Measurements from ENCODE around the gene CD1E.
"Not testable (repeated sequence)": the region's sequence is repeated elsewhere in the genome, so short reads cannot be mapped to it uniquely, and the experiment has no call there.

The CD1E gene

GRCh38 chr1:158371188-158371953 is 17.7 kb downstream of the CD1E start:
- Histone ChIP-seq H3K79me1 (ENCODE audit: low read depth, low read length) (no peaks in the 10 kb centered on the region), H3K27me3 (ENCODE audit: control insufficient read depth in 3 of 3, insufficient read depth in 3 of 3, low read depth in 1 of 3, low read length in 3 of 3) (no peaks in the 10 kb centered on the region), H4K8ac (ENCODE audit: low read depth, low read length) (no peak overlapping the region), H3K18ac (ENCODE audit: low read length) (no peak overlapping the region), H3K36me3 (replicated peaks in 1 of 2; ENCODE audit: control insufficient read depth in 2 of 2, insufficient read depth in 2 of 2, low read length in 2 of 2) (no peaks in the 10 kb centered on the region), H3K9ac (ENCODE audit: low read depth, low read length, poor library complexity) (no peak overlapping the region), H3K27ac (replicated peaks; ENCODE audit: low read length) (no peak overlapping the region), H4K91ac (ENCODE audit: low read depth, low read length, poor library complexity) (no peak overlapping the region), H2BK5ac (ENCODE audit: low read length) (no peak overlapping the region), H2AK5ac (ENCODE audit: low read depth, low read length) (no peak overlapping the region), H2BK15ac (ENCODE audit: low read length) (no peak overlapping the region), H3K14ac (ENCODE audit: low read length) (no peak overlapping the region), H3K4me3 (ENCODE audit: low read length in 2 of 2) (no peak overlapping the region), H3K4me2 (ENCODE audit: insufficient read depth, low read length, poor library complexity, severe bottlenecking) (no peak overlapping the region), H2BK120ac (ENCODE audit: low read depth, low read length) (no peak overlapping the region), H3K9me3 (replicated peaks in 1 of 2; ENCODE audit: control insufficient read depth in 2 of 2, insufficient read depth in 1 of 2, low read depth in 1 of 2, low read length in 2 of 2) (peaks cover 0 to 4% of the 10 kb centered on the region in 2 donors), H2BK12ac (ENCODE audit: low read length) (no peak overlapping the region), H2AFZ (ENCODE audit: low read length) (no peak overlapping the region), H3K23ac (ENCODE audit: low read depth, low read length, poor library complexity) (no peak overlapping the region), H3K4me1 (ENCODE audit: control insufficient read depth in 2 of 2, insufficient read depth in 1 of 2, low read depth in 1 of 2, low read length in 2 of 2) (no peaks in the 10 kb centered on the region), H3K4ac (ENCODE audit: low read length) (no peak overlapping the region)
- DNase-seq (ENCODE audit: low spot score): no peak
- no CpG with 5 or more reads among the region's 6 CpGs for WGBS, 2 donors (ENCODE audit: extremely low coverage in 2 of 2, insufficient read length in 2 of 2, insufficient replicate concordance in 1 of 2)

DNA sequence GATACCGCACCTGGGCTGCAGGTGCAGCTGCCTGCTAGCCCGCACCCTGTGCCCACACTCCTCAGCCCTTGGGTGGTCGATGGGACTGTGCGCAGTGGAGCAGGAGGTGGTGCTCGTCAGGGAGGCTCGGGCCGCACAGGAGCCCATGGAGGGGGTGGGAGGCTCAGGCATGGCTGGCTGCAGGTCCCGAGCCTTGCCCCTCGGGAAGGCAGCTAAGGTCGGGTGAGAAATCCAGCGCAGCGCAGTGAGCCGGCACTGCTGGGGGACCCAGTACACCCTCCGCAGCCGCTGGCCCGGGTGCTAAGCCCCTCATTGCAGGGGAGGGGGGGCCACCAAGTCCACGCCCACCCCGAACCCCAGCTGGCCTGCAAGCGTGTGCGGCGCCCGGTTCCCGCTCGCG is 20.4 kb downstream of the CD1E start:
- not testable (repeated sequence) for H3K4ac ChIP-seq (ENCODE audit: low read length); DNase-seq (ENCODE audit: low spot score); H3K36me3 ChIP-seq (replicated peaks in 1 of 2; ENCODE audit: control insufficient read depth in 2 of 2, insufficient read depth in 2 of 2, low read length in 2 of 2); H3K14ac ChIP-seq (ENCODE audit: low read length); H2BK15ac ChIP-seq (ENCODE audit: low read length); H3K4me3 ChIP-seq (ENCODE audit: low read length in 2 of 2); H2BK5ac ChIP-seq (ENCODE audit: low read length); H2AFZ ChIP-seq (ENCODE audit: low read length); H3K27ac ChIP-seq (replicated peaks; ENCODE audit: low read length); H3K4me1 ChIP-seq (ENCODE audit: control insufficient read depth in 2 of 2, insufficient read depth in 1 of 2, low read depth in 1 of 2, low read length in 2 of 2); H2BK12ac ChIP-seq (ENCODE audit: low read length); H3K79me1 ChIP-seq (ENCODE audit: low read depth, low read length); H2BK120ac ChIP-seq (ENCODE audit: low read depth, low read length); H3K9me3 ChIP-seq (replicated peaks in 1 of 2; ENCODE audit: control insufficient read depth in 2 of 2, insufficient read depth in 1 of 2, low read depth in 1 of 2, low read length in 2 of 2); H3K4me2 ChIP-seq (ENCODE audit: insufficient read depth, low read length, poor library complexity, severe bottlenecking); H3K23ac ChIP-seq (ENCODE audit: low read depth, low read length, poor library complexity); H2AK5ac ChIP-seq (ENCODE audit: low read depth, low read length); H4K8ac ChIP-seq (ENCODE audit: low read depth, low read length); H3K9ac ChIP-seq (ENCODE audit: low read depth, low read length, poor library complexity); H4K91ac ChIP-seq (ENCODE audit: low read depth, low read length, poor library complexity); H3K18ac ChIP-seq (ENCODE audit: low read length); H3K27me3 ChIP-seq (ENCODE audit: control insufficient read depth in 3 of 3, insufficient read depth in 3 of 3, low read depth in 1 of 3, low read length in 3 of 3)
- WGBS, 2 donors (ENCODE audit: extremely low coverage in 2 of 2, insufficient read length in 2 of 2, insufficient replicate concordance in 1 of 2): no CpG with 5 or more reads among the region's 25 CpGs

DNA sequence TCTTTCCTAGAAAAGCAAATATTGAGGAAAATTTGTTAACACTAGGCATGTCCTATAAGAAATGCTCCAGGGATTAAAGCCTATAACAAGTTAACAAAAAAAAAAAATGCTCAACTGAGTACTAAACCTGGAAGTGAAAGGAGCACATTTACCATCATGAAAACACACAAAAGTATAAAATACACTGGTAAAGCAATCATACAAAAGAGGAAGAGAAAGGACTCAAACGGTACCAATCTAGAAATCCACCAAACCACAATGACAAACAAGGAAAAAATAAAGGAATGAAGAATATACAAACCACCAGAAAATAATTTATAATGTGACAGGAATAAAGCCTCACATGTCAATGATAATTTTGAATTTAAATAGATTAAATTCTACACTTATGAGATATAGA is 21.2 kb downstream of the CD1E start:
- no peak overlapping the region for H3K4ac ChIP-seq (ENCODE audit: low read length)
- no peak overlapping the region for H4K8ac ChIP-seq (ENCODE audit: low read depth, low read length)
- no peak overlapping the region for H2AFZ ChIP-seq (ENCODE audit: low read length)
- H3K79me1 ChIP-seq (ENCODE audit: low read depth, low read length): no peaks in the 10 kb centered on the region
- H2AK5ac ChIP-seq (ENCODE audit: low read depth, low read length): no peak overlapping the region
- no peak for DNase-seq (ENCODE audit: low spot score)
- H2BK15ac ChIP-seq (ENCODE audit: low read length): no peak overlapping the region
- no CpG with 5 or more reads among the region's 1 CpG for WGBS, 2 donors (ENCODE audit: extremely low coverage in 2 of 2, insufficient read length in 2 of 2, insufficient replicate concordance in 1 of 2)
- no peak overlapping the region for H3K18ac ChIP-seq (ENCODE audit: low read length)
- H3K9me3 ChIP-seq (replicated peaks in 1 of 2; ENCODE audit: control insufficient read depth in 2 of 2, insufficient read depth in 1 of 2, low read depth in 1 of 2, low read length in 2 of 2): peaks cover 0 to 4% of the 10 kb centered on the region in 2 donors
- no peak overlapping the region for H3K27ac ChIP-seq (replicated peaks; ENCODE audit: low read length)
- no peaks in the 10 kb centered on the region for H3K4me1 ChIP-seq (ENCODE audit: control insufficient read depth in 2 of 2, insufficient read depth in 1 of 2, low read depth in 1 of 2, low read length in 2 of 2)
- no peaks in the 10 kb centered on the region for H3K36me3 ChIP-seq (replicated peaks in 1 of 2; ENCODE audit: control insufficient read depth in 2 of 2, insufficient read depth in 2 of 2, low read length in 2 of 2)
- H3K14ac ChIP-seq (ENCODE audit: low read length): no peak overlapping the region
- H2BK5ac ChIP-seq (ENCODE audit: low read length): no peak overlapping the region
- no peak overlapping the region for H2BK120ac ChIP-seq (ENCODE audit: low read depth, low read length)
- no peak overlapping the region for H4K91ac ChIP-seq (ENCODE audit: low read depth, low read length, poor library complexity)
- H3K4me3 ChIP-seq (ENCODE audit: low read length in 2 of 2): no peak overlapping the region
- H2BK12ac ChIP-seq (ENCODE audit: low read length): no peak overlapping the region
- H3K9ac ChIP-seq (ENCODE audit: low read depth, low read length, poor library complexity): no peak overlapping the region
- H3K23ac ChIP-seq (ENCODE audit: low read depth, low read length, poor library complexity): no peak overlapping the region
- H3K27me3 ChIP-seq (ENCODE audit: control insufficient read depth in 3 of 3, insufficient read depth in 3 of 3, low read depth in 1 of 3, low read length in 3 of 3): no peaks in the 10 kb centered on the region
- H3K4me2 ChIP-seq (ENCODE audit: insufficient read depth, low read length, poor library complexity, severe bottlenecking): no peak overlapping the region

- Histone ChIP-seq H3K4me1 (ENCODE audit: control insufficient read depth in 2 of 2, insufficient read depth in 1 of 2, low read depth in 1 of 2, low read length in 2 of 2) (no peaks in the 10 kb centered on the region), H3K23ac (ENCODE audit: low read depth, low read length, poor library complexity) (no peak overlapping the region), H4K8ac (ENCODE audit: low read depth, low read length) (no peak overlapping the region), H3K4ac (ENCODE audit: low read length) (no peak overlapping the region), H2BK12ac (ENCODE audit: low read length) (no peak overlapping the region), H2BK15ac (ENCODE audit: low read length) (no peak overlapping the region), H3K4me2 (ENCODE audit: insufficient read depth, low read length, poor library complexity, severe bottlenecking) (no peak overlapping the region), H2AK5ac (ENCODE audit: low read depth, low read length) (no peak overlapping the region), H4K91ac (ENCODE audit: low read depth, low read length, poor library complexity) (no peak overlapping the region), H3K4me3 (ENCODE audit: low read length in 2 of 2) (no peak overlapping the region), H2BK120ac (ENCODE audit: low read depth, low read length) (no peak overlapping the region), H2AFZ (ENCODE audit: low read length) (no peak overlapping the region), H2BK5ac (ENCODE audit: low read length) (no peak overlapping the region), H3K9ac (ENCODE audit: low read depth, low read length, poor library complexity) (no peak overlapping the region), H3K36me3 (replicated peaks in 1 of 2; ENCODE audit: control insufficient read depth in 2 of 2, insufficient read depth in 2 of 2, low read length in 2 of 2) (no peaks in the 10 kb centered on the region), H3K79me1 (ENCODE audit: low read depth, low read length) (no peaks in the 10 kb centered on the region), H3K18ac (ENCODE audit: low read length) (no peak overlapping the region), H3K27ac (replicated peaks; ENCODE audit: low read length) (no peak overlapping the region), H3K27me3 (ENCODE audit: control insufficient read depth in 3 of 3, insufficient read depth in 3 of 3, low read depth in 1 of 3, low read length in 3 of 3) (no peaks in the 10 kb centered on the region), H3K14ac (ENCODE audit: low read length) (no peak overlapping the region), H3K9me3 (replicated peaks in 1 of 2; ENCODE audit: control insufficient read depth in 2 of 2, insufficient read depth in 1 of 2, low read depth in 1 of 2, low read length in 2 of 2) (no peaks in the 10 kb centered on the region)
- no CpG with 5 or more reads among the region's 1 CpG for WGBS, 2 donors (ENCODE audit: extremely low coverage in 2 of 2, insufficient read length in 2 of 2, insufficient replicate concordance in 1 of 2)
- DNase-seq (ENCODE audit: low spot score): no peak
These were observed 36.6 kb downstream of the CD1E start for GRCh38 chr1:158390331-158390730.

Data from neuronal stem cell (in vitro differentiated cells).